GM18867 (cell line): Measurements from ENCODE around the gene VDAC2.

Experiments used
- ATAC-seq: cut with Tn5 transposase; IDR thresholded peaks from one replicate; pipeline ENCODE4 v1.9.1; 2021; ENCODE audit warnings: mild to moderate bottlenecking, moderate library complexity; ENCODE audit not compliant: unreplicated experiment

Gene VDAC2

GRCh38 chr10:75228834-75229233 lies 18.2 kb downstream of the VDAC2 start:
- no peak for ATAC-seq

- ATAC-seq, result no peak
Measured at GRCh38 chr10:75229971-75230370, 19.4 kb downstream of the VDAC2 start.

GRCh38 chr10:75230600-75231038 lies 20.0 kb downstream of the VDAC2 start:
- ATAC-seq, result peak; percentile 39

- ATAC-seq, result no peak
Measured at GRCh38 chr10:75231672-75232581, 21.3 kb downstream of the VDAC2 start.

- ATAC-seq, result no peak
Measured at GRCh38 chr10:75233444-75234016, 22.9 kb downstream of the VDAC2 start.

GRCh38 chr10:75234017-75234682 lies 23.6 kb downstream of the VDAC2 start:
- ATAC-seq, result peak; percentile 55

- peak; percentile 2 for ATAC-seq
Measured at GRCh38 chr10:75234683-75235374, 24.2 kb downstream of the VDAC2 start.

GRCh38 chr10:75235375-75236177 lies 25.0 kb downstream of the VDAC2 start, which contains the start of gene COMTD1:
Gene COMTD1, minus strand, starts transcription at chr10:75235957. Its CDS starts 29 bp downstream, at chr10:75235928.
- ATAC-seq, result peak; percentile 77

- ATAC-seq, result no peak
Measured at GRCh38 chr10:75236178-75236825, 25.7 kb downstream of the VDAC2 start.

GRCh38 chr10:75238182-75239095 lies 27.8 kb downstream of the VDAC2 start:
- no peak for ATAC-seq

- ATAC-seq, result no peak
Measured at GRCh38 chr10:75239096-75239790, 28.6 kb downstream of the VDAC2 start.

- ATAC-seq, result no peak
Measured at GRCh38 chr10:75240329-75241076, 29.9 kb downstream of the VDAC2 start.

- ATAC-seq, result no peak
Measured at GRCh38 chr10:75243426-75243825, 32.8 kb downstream of the VDAC2 start.

GRCh38 chr10:75244487-75245353 lies 34.1 kb downstream of the VDAC2 start:
- ATAC-seq, result no peak

- no peak for ATAC-seq
Measured at GRCh38 chr10:75245354-75246250, 35.0 kb downstream of the VDAC2 start.
